Neural cell (in vitro differentiated cells): ENCODE data around the gene MTIF2. TPM values are rescaled to one million over a fixed set of nuclear protein-coding genes. Genes with fewer than 3 reads are reported as not detected.
"Not testable (repeated sequence)": the region's sequence is repeated elsewhere in the genome, so short reads cannot be mapped to it uniquely, and the experiment has no call there.

ENCODE experiments used
- H2AFZ ChIP-seq: fragments of 200-600, 300-800 bp; sonication (generic), shearing (Covaris generic); 2 replicates; pipeline ENCODE4 v1.6.0; 2014; ENCODE audit warnings: low read depth, mild to moderate bottlenecking, antibody characterized with exemption, low read length, moderate library complexity
- H3F3A ChIP-seq: fragments of 200-600 bp; shearing (Covaris generic); 2 replicates; pipeline ENCODE4 v1.6.1; 2016; ENCODE audit warnings: mild to moderate bottlenecking, moderate library complexity, mixed read lengths, antibody characterized with exemption, low read length; ENCODE audit not compliant: insufficient read depth, poor library complexity, severe bottlenecking
- H3K27ac ChIP-seq: fragments of 200-600, 300-800 bp; sonication (generic), shearing (Covaris generic); 2 replicates; pipeline ENCODE4 v1.5.1; 2014; ENCODE audit warnings: mild to moderate bottlenecking, low read length, moderate library complexity
- H3K27me3 ChIP-seq: fragments of 300-800, 200-600 bp; sonication (generic), shearing (Covaris generic); 2 replicates; pipeline ENCODE4 v1.6.0; 2014; ENCODE audit warnings: mild to moderate bottlenecking, low read depth, low read length, moderate library complexity; ENCODE audit not compliant: insufficient read depth
- H3K36me3 ChIP-seq: fragments of 300-800, 200-600 bp; sonication (generic), shearing (Covaris generic); 2 replicates; pipeline ENCODE4 v1.5.1; 2014; ENCODE audit warnings: mild to moderate bottlenecking, antibody characterized with exemption, low read length, moderate library complexity; ENCODE audit not compliant: insufficient read depth
- H3K4me2 ChIP-seq: fragments of 300-800, 200-600 bp; sonication (generic), shearing (Covaris generic); 2 replicates; pipeline ENCODE4 v1.6.0; 2014; ENCODE audit warnings: mild to moderate bottlenecking, low read length
- H3K4me3 ChIP-seq: fragments of 300-800, 200-600 bp; sonication (generic), shearing (Covaris generic); 2 replicates; pipeline ENCODE4 v1.5.1; 2014; ENCODE audit warnings: mild to moderate bottlenecking, low read length, moderate library complexity
- H3K79me2 ChIP-seq: fragments of 200-600 bp; shearing (Covaris generic); replicated peaks from 2 replicates; pipeline ENCODE4 v1.6.0; 2014; ENCODE audit warnings: mild to moderate bottlenecking, low read length, moderate library complexity; ENCODE audit not compliant: insufficient read depth
- H3K9ac ChIP-seq: fragments of 300-800, 200-600 bp; sonication (generic), shearing (Covaris generic); 2 replicates; pipeline ENCODE4 v1.6.1; 2016; ENCODE audit warnings: mild to moderate bottlenecking, low read length, mixed read lengths
- H3K9me2 ChIP-seq: fragments of 200-600 bp; shearing (Covaris generic); 2 replicates; pipeline ENCODE4 v1.6.1; 2016; ENCODE audit warnings: mild to moderate bottlenecking, low read length, mixed read lengths; ENCODE audit not compliant: insufficient read depth
- H3K9me3 ChIP-seq: fragments of 200-600, 300-800 bp; sonication (generic), shearing (Covaris generic); 2 replicates; pipeline ENCODE4 v1.6.1; 2016; ENCODE audit warnings: mild to moderate bottlenecking, mixed run types, low read length, moderate library complexity, mixed read lengths
- H4K20me1 ChIP-seq: fragments of 200-600 bp; shearing (Covaris generic); 2 replicates; pipeline ENCODE4 v1.6.1; 2016; ENCODE audit warnings: mild to moderate bottlenecking, mixed run types; ENCODE audit not compliant: insufficient read depth
- CTCF ChIP-seq: fragments of 450-650 bp; IDR thresholded peaks from 2 replicates; pipeline ENCODE4 v1.5.1; 2014; ENCODE audit warnings: antibody characterized with exemption, mild to moderate bottlenecking, moderate library complexity; ENCODE audit not compliant: poor library complexity, severe bottlenecking
- EP300 ChIP-seq: fragments of 450-650 bp; conservative IDR thresholded peaks from 2 replicates; pipeline ENCODE4 v1.6.1; 2014; ENCODE audit warnings: antibody characterized with exemption, mild to moderate bottlenecking, moderate library complexity; ENCODE audit not compliant: poor library complexity, severe bottlenecking
- EZH2 ChIP-seq: fragments of 200-600, 300-800 bp; shearing (Covaris generic), sonication (generic); IDR thresholded peaks from 2 replicates; pipeline ENCODE4 v1.6.1; 2014; ENCODE audit warnings: antibody characterized with exemption, low read length, borderline replicate concordance, mild to moderate bottlenecking; ENCODE audit not compliant: insufficient read depth, poor library complexity, severe bottlenecking
- MXI1 ChIP-seq: fragments of 450-650 bp; conservative IDR thresholded peaks from 2 replicates; pipeline ENCODE4 v1.6.1; 2014; ENCODE audit warnings: antibody characterized with exemption, mild to moderate bottlenecking; ENCODE audit not compliant: poor library complexity, severe bottlenecking
- POLR2AphosphoS5 ChIP-seq: IDR thresholded peaks from 2 replicates; pipeline ENCODE4 v1.6.1; 2012
- RAD21 ChIP-seq: fragments of 450-650 bp; conservative IDR thresholded peaks from 2 replicates; pipeline ENCODE4 v1.6.1; 2014; ENCODE audit warnings: antibody characterized with exemption, mild to moderate bottlenecking, moderate library complexity
- SMC3 ChIP-seq: fragments of 450-650 bp; conservative IDR thresholded peaks from 2 replicates; pipeline ENCODE4 v1.6.1; 2014; ENCODE audit warnings: antibody characterized with exemption, mild to moderate bottlenecking, moderate library complexity; ENCODE audit not compliant: poor library complexity
- TAF1 ChIP-seq: IDR thresholded peaks from 2 replicates; pipeline ENCODE4 v1.6.1; 2012; ENCODE audit warnings: low read depth
- polyA plus RNA-seq: library from polyadenylated mRNA; depleted of rRNA; stranded (reverse); fragments of >200 nt; gene quantifications from 2 replicates; pipeline ENCODE4 v1.2.3, GENCODE V29; 2014
- TF ChIP-seq, protein P1 (sequence below): IDR thresholded peaks from 2 replicates; pipeline ENCODE4 v1.6.1; 2012; ENCODE audit warnings: borderline replicate concordance

Gene MTIF2
- polyA plus RNA-seq, 1 donor from 2014 or later = 15.1 TPM

DNA sequence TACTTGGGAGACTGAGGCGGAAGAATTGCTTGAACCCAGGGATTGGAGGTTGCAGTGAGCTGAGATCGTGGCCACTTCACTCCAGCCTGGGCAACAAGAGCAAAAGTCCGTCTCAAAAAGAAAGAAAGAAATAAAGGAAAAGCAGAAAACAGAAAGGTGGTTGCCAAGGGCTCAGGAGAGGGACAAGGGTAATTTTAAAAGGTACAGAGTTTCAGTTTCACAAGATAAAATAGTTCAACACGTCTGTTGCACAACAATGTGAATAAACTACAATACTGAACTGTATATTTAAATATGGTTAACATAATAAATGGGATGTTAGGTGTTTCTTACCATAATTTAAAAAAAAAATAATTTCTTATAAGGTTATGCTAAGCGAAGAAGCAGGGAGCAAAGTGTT lies 23.6 kb downstream of the MTIF2 start:
- H3K9me2 ChIP-seq = no peaks in the 10 kb centered on the region
- no peak overlapping the region for H3K4me3 ChIP-seq
- H2AFZ ChIP-seq = no peak overlapping the region
- TF ChIP-seq SMC3 (no peak), MXI1 (no peak), EP300 (no peak), TAF1 (no peak), RAD21 (no peak), EZH2 (no peak), POLR2AphosphoS5 (no peak), CTCF (no peak)
- TF ChIP-seq, protein P1, sequence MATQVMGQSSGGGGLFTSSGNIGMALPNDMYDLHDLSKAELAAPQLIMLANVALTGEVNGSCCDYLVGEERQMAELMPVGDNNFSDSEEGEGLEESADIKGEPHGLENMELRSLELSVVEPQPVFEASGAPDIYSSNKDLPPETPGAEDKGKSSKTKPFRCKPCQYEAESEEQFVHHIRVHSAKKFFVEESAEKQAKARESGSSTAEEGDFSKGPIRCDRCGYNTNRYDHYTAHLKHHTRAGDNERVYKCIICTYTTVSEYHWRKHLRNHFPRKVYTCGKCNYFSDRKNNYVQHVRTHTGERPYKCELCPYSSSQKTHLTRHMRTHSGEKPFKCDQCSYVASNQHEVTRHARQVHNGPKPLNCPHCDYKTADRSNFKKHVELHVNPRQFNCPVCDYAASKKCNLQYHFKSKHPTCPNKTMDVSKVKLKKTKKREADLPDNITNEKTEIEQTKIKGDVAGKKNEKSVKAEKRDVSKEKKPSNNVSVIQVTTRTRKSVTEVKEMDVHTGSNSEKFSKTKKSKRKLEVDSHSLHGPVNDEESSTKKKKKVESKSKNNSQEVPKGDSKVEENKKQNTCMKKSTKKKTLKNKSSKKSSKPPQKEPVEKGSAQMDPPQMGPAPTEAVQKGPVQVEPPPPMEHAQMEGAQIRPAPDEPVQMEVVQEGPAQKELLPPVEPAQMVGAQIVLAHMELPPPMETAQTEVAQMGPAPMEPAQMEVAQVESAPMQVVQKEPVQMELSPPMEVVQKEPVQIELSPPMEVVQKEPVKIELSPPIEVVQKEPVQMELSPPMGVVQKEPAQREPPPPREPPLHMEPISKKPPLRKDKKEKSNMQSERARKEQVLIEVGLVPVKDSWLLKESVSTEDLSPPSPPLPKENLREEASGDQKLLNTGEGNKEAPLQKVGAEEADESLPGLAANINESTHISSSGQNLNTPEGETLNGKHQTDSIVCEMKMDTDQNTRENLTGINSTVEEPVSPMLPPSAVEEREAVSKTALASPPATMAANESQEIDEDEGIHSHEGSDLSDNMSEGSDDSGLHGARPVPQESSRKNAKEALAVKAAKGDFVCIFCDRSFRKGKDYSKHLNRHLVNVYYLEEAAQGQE = no peak
- no peaks in the 10 kb centered on the region for H3K36me3 ChIP-seq
- no peaks in the 10 kb centered on the region for H3K27me3 ChIP-seq
- H3K9me3 ChIP-seq = no peaks in the 10 kb centered on the region
- H3K9ac ChIP-seq = no peak overlapping the region
- no peak overlapping the region for H3K4me2 ChIP-seq
- H4K20me1 ChIP-seq = no peaks in the 10 kb centered on the region
- H3K27ac ChIP-seq = no peak overlapping the region
- H3K79me2 ChIP-seq = no peaks in the 10 kb centered on the region
- H3F3A ChIP-seq = no peaks in the 10 kb centered on the region

DNA sequence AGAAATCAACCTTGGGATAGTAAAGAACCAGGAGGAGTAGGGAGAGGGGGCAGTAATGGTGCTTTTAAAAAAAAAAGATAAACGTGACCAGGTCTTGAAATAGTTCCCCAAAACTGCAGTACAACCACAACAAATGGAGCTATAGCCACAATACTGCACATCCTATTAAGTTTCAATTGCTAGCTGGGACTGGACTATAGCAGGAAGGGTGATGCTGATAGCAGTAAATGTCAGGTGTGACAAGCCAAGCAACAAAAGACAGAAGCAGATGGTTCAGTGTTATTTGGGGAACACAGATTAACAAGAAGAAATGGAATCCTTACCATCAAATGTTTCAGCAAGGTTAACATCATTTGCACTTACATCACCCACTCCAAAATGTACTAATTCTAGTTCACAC lies 26.4 kb downstream of the MTIF2 start:
- Histone ChIP-seq H3K27me3 (no peaks in the 10 kb centered on the region), H3K9ac (no peak overlapping the region), H3K9me2 (no peaks in the 10 kb centered on the region), H4K20me1 (no peaks in the 10 kb centered on the region), H3K36me3 (no peaks in the 10 kb centered on the region), H3K79me2 (no peaks in the 10 kb centered on the region), H3F3A (no peaks in the 10 kb centered on the region), H3K27ac (no peak overlapping the region), H3K4me3 (no peak overlapping the region), H3K9me3 (no peaks in the 10 kb centered on the region), H2AFZ (no peak overlapping the region), H3K4me2 (no peak overlapping the region)
- TF ChIP-seq SMC3 (no peak), CTCF (no peak)

GRCh38 chr2:55241582-55241981 lies 27.4 kb downstream of the MTIF2 start:
- not testable (repeated sequence) for H3F3A ChIP-seq, H2AFZ ChIP-seq, H3K79me2 ChIP-seq, H4K20me1 ChIP-seq, H3K4me2 ChIP-seq, H3K36me3 ChIP-seq, H3K9ac ChIP-seq, H3K9me2 ChIP-seq, H3K27ac ChIP-seq, H3K9me3 ChIP-seq, H3K27me3 ChIP-seq, H3K4me3 ChIP-seq
